HG03442 (cell line): ENCODE data around the gene EPN3.

Source experiments
- ATAC-seq: cut with Tn5 transposase; IDR thresholded peaks from one replicate; pipeline ENCODE4 v1.9.1; 2021; ENCODE audit warnings: mild to moderate bottlenecking, moderate library complexity; ENCODE audit not compliant: unreplicated experiment

The EPN3 gene

DNA sequence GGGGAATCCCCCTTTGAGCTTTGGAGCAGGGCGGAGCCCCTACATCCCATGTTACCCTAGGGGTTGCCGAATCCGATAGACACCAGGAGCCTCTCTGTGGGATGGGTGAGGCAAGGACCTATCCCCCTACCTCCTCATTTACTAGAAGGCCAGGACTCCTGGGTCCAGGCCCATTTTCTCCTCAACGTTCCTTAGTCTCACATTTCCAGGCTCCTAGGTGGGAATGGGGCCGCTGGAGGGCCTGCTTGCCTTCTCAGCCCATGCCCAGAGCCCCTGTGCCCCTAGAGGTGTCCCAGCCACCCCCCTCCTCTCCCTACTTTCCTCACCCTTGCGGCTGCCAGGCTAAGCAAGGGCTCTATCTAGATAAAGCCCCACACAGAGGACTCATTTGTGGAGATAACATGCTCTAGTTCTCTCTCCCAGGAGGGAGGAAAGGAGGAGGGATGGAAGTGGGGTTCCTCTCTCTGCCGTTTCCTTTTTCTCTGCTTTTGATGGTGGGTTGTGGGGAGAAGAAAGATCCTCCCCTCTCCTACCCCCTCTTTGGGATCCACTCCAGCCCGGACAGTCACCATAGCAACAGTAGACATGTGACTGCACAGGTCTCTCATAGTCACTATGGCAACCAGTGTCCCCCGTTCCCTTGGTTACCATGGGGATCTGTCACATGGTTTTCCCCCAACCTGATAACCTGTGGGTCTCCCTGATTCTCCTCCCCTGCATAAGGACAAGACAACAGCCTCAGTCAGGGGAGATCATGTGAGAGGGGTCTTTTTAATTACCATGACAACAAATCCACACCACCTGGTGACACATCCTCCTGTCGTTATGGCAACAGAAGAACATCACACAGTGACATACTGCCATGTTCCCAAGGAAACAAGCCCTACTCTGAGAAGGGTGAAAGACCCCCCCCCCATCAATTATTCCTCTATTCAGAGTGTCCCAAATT lies 33.1 kb downstream of the EPN3 start:
- ATAC-seq: no peak

DNA sequence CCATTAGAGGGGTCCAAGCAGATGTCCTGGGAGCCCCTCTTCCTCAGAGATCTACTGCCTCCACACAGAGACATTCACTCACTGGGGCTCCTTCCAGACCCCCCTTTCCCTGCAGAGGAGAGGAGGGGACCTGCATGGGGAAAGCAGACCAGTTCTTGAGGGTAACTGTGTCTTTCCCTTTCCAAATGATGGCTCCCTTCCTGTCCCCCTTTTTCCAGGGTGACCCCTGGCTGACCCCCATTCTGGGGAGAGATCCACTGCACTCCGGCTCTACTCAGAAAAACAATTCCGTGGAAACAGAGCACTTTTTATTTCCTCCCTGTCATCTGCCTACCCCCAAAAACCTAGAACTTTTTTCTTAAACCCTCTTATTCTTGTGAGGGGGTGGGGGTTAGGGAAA lies 34.4 kb downstream of the EPN3 start:
- ATAC-seq: no peak

DNA sequence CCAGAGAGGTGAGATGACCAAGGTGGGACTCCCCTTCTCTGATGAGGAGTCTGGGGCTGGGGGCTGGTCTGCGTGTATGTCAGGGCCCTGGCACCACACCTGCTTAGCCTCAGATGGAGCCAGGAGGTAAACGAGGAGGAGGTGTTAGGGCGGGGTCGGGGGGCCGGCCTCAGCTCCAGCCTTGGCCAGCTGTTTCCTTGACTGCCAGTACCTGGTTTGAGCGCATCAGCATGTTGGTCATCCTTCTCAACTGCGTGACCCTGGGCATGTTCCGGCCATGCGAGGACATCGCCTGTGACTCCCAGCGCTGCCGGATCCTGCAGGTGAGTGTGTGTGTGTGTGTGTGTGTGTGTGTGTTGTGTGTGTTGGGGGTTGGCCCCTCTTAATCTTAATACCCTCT lies 36.1 kb downstream of the EPN3 start:
- ATAC-seq: no peak

DNA sequence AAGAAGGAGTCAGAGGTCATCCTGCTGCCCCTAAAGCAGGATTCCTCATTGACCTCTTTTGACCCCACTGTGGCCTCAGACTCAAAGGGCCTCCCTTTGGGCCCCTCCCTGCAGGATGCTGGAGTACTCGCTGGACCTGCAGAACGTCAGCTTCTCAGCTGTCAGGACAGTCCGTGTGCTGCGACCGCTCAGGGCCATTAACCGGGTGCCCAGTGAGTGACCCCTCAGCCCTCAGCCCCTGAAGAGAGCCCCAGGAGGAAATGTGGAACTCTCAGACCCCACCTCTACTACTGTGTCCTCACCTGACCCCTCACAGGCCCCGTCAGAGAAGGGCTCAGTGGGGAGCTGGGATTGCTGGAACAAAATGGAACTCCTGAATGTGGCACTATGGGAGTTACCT lies 37.1 kb downstream of the EPN3 start:
- ATAC-seq: no peak

DNA sequence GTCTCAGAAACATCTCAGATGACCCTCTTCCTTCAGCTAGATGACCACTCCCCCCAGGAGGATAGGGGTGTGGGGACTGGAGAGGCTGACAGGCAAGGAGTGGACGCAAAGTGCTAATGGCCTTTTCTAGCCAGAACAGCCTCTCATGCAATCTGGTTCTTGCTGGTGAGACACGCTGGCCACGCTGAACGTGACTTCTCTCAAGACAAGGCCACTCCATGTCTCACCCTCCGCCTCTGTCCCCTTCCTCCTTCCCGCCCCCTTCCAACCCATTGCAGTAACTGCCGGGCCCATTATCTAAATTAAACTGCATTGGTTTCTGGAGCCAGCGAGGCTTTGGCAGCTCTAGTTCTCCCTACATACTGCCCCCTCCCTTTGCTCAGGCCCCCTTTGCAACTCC lies 37.5 kb downstream of the EPN3 start:
- ATAC-seq: no peak

DNA sequence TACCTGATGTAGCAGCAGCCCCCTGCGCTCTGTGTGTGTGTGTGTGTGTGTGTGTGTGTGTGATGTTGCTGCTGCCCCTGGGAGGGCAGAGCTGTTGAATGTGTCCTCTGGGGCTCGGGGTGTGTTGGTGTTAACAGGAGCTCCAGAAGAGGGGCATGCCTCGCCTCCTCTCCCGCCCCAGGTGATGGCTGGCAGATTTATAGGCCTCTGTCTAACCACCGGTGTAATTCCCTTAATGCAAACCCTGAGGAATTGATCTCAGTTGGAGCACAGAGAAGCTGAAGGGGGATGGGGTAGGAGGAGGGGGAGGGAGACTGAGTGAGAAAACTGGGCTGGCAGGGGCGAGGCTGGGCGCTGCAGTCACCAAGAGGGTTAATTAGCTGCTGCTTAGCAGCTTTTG lies 38.0 kb downstream of the EPN3 start:
- ATAC-seq: no peak

DNA sequence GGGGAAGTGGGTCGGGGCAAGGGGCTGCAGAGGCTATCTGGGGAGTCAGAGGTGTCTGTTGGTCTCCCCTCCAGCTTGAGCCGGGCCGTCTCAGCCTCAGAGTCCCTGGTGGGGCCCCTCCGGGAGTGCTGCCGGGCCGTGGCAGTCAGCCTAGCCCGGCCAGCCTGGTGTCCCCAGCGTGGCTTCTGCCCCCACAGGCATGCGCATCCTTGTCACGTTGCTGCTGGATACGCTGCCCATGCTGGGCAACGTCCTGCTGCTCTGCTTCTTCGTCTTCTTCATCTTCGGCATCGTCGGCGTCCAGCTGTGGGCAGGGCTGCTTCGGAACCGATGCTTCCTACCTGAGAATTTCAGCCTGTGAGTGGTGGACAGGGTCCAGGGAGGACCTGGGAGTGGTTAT lies 39.1 kb downstream of the EPN3 start:
- ATAC-seq: no peak

DNA sequence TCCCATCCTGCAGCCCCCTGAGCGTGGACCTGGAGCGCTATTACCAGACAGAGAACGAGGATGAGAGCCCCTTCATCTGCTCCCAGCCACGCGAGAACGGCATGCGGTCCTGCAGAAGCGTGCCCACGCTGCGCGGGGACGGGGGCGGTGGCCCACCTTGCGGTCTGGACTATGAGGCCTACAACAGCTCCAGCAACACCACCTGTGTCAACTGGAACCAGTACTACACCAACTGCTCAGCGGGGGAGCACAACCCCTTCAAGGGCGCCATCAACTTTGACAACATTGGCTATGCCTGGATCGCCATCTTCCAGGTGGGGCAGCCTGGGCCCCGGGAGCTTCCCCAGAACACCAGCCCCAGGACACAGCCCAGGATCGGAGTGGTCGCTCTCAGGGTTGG lies 40.0 kb downstream of the EPN3 start:
- no peak for ATAC-seq

DNA sequence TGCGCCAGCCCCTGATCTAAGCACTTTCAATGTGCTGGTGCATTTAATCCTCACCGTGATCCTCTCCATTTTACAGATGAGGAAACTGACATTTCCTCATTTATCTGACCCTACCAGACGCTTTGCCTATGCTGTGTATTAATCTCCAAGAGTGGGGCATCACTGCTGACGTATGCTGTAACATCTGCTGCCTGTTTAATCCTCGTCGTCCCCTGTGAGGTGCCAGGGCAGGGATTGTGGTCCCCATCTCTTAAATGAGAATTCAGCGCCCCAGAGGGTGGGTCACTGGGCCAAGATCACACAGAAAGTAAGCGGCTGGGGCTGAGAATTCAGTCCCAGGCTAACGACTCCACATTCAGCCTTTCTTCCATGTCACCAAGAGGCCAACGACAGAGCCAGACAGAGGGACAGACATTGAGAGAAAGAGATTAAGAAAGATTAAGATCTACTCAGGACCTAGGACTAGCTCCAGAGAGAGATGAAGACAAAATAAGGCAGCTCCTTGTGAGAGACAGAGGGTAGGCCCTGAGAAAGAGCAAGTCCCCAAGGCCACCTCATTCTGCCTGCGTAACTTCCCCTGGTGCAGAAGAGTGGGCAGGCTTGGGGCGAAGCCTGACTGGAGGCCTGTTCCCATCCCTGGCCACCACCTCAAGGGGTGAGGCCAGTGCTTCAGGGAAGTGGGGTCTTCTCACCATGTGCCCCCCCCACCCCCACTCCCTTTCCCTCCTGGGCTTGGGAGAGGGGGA lies 41.5 kb downstream of the EPN3 start:
- ATAC-seq: no peak

DNA sequence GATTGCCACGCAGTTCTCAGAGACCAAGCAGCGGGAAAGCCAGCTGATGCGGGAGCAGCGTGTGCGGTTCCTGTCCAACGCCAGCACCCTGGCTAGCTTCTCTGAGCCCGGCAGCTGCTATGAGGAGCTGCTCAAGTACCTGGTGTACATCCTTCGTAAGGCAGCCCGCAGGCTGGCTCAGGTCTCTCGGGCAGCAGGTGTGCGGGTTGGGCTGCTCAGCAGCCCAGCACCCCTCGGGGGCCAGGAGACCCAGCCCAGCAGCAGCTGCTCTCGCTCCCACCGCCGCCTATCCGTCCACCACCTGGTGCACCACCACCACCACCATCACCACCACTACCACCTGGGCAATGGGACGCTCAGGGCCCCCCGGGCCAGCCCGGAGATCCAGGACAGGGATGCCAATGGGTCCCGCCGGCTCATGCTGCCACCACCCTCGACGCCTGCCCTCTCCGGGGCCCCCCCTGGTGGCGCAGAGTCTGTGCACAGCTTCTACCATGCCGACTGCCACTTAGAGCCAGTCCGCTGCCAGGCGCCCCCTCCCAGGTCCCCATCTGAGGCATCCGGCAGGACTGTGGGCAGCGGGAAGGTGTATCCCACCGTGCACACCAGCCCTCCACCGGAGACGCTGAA lies 43.2 kb downstream of the EPN3 start:
- no peak for ATAC-seq

DNA sequence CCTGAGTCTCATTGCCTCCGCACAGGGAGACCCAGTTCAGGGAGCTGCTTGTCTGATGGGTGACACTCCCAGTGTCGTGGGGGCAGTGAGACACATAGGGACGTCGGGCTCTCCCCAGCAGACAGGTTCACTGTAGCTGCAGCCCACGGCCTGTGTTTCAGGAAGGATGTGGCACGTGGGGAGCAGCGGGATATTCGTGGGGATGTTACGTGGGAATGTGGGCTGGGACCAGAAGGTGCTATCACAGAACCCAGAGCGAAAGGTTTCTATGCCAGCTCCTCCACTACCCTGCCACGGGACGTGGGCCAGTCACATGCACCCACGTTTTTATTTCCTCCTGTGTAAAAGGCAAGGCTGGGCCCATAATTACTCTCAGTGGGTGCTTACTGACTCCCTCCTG lies 44.3 kb downstream of the EPN3 start:
- no peak for ATAC-seq

DNA sequence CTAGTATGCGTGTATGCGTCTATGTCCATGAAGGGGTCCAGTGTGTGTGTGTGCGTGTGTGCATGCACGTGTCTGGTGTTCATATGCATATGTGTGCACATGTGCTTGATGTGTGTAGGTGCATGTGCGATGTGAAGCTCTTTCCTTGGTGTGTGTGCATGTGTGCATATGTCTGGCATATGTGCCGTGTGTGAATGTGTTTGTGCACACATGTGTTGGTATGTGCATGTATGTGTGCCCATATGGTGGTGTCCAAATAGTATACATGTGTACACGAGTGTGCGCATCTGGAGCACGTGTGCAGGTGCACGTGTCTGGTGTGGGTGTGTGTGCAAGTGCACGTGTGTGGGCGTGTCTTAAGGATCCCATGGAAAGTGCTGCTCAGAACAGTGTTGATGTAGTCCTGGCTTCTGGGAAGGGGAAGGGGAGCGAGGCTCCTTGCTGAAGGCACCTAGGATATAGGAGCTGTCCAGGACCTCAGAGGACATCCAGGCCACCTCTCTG lies 45.0 kb downstream of the EPN3 start:
- ATAC-seq: no peak

DNA sequence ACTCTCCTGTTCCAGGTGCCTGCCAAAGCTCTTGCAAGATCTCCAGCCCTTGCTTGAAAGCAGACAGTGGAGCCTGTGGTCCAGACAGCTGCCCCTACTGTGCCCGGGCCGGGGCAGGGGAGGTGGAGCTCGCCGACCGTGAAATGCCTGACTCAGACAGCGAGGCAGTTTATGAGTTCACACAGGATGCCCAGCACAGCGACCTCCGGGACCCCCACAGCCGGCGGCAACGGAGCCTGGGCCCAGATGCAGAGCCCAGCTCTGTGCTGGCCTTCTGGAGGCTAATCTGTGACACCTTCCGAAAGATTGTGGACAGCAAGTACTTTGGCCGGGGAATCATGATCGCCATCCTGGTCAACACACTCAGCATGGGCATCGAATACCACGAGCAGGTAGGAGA lies 45.6 kb downstream of the EPN3 start:
- no peak for ATAC-seq

DNA sequence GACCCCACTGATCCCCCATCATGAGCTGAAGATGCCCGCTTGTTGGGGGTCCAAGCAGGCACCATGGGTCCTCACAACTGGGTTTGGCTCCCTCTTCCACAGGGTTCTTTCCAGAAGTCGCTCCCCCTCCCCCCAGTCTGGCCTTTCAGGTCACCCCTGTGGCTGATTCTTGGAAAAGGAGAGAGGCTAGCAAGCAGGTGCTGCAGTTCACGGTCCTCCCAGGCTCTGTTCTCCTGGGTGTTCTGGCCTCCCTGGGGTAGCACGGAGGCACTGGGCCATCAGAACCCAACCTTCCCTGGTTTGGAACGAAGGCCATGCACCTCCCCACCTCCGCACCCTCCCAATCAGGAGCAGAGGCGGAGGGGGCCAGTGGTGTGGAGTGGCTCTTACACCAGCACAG lies 46.9 kb downstream of the EPN3 start:
- ATAC-seq: no peak

DNA sequence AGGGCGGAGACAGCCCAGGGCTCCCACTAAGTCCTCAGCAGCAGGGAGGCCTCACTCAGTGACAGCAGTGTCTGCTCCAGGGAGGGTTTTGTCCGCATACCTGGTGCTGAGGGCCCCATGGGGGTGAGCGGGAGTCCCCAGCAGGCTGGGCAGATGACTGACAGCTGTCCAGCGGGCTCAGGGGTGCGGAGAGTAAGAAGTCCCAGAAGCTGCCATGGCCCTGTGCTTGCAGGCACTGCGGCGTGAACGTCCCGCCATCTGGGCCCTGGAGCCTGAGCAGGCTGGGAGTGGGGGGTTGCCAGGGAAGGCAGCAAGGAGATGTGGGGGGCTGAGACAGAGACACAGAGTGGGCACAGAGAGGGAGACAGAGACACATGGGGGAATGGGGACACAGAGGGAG lies 48.1 kb downstream of the EPN3 start:
- no peak for ATAC-seq

DNA sequence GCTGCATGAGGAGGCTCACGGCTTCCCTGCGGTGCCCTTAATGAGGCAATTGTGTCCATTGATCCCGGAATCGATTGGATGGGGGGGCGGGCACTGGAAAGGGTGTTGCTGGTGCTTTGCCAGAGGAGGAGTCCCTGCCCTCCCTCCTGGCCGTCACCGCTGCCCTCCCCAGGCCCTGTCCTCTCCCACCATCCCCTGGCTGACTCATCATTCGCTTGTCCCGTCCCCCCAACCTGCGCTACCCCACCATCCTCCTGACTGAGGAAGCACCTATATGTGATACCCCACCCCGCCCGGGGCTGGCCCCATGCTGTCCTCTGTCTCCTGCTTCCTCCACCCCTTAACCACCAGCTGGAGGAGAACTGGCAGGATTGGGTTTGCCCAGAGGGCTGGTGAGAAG lies 48.8 kb downstream of the EPN3 start:
- no peak for ATAC-seq

DNA sequence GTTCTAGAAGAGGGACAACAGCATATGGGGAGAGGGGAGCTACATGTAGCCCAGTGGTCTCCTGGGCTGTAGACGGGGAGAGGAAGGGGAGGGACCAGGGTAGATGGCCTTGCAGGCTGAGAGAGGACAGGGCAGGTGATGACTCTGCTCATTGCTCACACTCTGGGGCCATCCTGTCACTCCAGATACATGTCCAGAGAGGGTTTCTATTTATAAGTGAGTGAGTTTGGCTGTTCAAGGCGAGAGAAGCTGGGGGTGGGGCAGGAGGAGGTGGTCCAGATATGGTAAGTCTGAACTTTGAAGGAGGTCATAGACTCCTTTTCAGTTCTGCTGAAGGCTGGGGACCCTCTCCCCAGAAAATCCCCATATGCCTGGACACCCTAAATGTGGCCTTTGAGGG lies 50.2 kb downstream of the EPN3 start:
- no peak for ATAC-seq

DNA sequence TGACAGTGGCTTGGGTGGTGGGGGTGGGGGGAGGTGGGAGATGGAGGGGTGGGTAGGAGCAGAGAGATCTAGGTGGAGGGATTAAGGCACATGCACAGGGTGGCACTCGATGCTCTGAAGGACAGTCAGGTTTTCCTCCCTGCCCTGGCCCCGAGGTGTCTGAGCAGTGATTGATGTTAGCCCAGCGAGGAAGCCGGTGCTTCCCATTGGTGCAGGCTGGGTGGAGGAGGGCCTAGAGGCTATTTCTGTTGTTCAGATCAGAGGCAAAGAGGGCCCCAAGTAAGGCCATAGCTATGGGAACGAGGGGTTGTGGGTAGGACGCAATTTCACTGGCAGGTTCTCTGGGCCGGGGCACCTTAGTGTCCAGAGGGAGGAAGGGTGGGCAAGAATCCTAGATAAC lies 51.1 kb downstream of the EPN3 start:
- no peak for ATAC-seq

DNA sequence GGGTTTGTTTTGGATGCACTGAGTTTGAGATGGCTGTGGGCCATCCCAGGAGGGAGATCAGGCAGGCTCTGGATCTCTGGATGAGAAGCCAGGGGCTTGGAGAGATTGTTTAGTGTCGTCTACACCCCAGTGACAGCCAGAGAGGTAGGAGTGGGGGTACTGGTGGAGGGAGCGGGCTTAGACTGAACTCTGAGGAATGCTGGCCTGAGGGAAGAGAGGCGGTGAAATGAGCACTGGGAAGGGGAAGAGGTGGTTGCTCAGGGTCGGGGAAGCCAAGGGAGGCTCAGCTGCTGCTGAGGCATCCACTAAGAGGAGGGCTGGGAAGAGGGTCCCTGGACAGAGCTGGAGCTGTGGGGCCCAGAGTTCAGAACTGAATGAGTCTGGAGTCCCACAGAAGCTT lies 51.6 kb downstream of the EPN3 start:
- no peak for ATAC-seq

DNA sequence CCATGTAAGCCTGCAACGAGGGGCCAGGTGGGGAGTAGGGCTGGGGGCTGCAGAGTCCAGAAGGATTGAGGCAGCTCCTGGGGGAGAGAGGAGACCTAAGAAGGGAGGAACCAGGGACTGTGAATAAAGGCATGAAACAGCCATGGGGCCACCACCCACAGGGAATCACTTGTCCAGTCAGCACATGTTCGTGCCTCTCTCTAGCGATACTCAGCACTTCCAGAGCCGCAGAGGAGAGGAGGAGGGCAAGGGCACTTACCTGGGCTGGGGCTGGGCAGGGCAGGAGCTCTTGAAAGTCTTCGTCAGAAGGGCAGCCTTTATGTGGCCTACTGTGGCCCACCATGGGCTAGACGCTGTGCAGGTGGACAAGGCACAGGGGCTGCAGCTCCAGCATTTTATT lies 52.2 kb downstream of the EPN3 start:
- no peak for ATAC-seq

DNA sequence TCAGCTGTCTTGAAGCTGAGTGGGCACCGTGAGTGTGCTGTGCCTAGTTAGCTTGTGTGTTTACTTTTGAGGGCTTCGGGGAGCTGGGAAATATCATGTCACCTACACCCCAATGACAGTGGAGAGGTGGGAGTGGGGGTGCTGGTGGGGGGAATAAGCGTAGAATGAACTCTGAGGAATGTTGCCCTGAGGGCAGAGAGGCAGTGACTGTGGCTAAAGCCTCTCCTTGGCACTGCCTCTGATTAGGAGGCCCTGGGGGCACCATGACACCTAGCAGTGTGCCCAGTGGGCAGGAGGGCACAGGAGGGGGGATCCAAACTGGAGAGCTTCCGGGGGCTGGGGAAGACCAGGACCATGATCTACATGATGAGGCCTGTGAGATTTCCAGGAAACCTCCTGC lies 52.8 kb downstream of the EPN3 start:
- ATAC-seq: no peak

DNA sequence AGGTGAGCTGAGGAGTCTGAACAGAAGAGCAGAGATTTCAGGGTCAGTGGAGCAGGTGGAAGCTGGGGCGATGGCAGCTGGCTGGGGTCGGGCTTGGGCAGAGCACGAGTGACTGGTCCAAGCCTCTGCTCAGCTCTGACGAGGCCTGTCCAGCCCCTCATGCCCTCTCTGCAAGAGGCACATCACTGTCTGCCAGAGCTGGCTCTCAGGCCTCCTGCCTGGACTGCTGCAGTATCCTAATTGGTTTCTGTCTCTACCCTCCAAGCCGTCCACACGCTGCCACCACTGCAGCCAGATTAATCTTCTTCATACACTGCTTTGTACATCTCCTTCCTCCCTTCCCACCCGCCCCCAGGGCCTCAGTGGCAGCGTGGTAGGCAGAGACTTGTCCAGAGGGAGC lies 53.4 kb downstream of the EPN3 start:
- no peak for ATAC-seq
